ENCODE measurements around the gene CDH11.

GRCh38 chr16:65120461-65120830 is 1.4 kb downstream of the CDH11 start:
- TF ChIP-seq FOXK2 (IDR thresholded peaks at IDR 0.05) = no peak
- TF ChIP-seq BHLHE40 (IDR thresholded peaks at IDR 0.05; ENCODE audit: borderline replicate concordance) = no peak
- no peak for TF ChIP-seq SP1 (IDR thresholded peaks at IDR 0.05)
- TF ChIP-seq SUZ12 (IDR thresholded peaks at IDR 0.05) = no peak
- no peak for TF ChIP-seq TARDBP (IDR thresholded peaks at IDR 0.05)
- TF ChIP-seq ZNF384 (IDR thresholded peaks at IDR 0.05) = no peak
- TF ChIP-seq FOXA1 (IDR thresholded peaks at IDR 0.05) = no peak

Measured in HEK293T (cell line).